Type B pancreatic cell (in vitro differentiated cells): ENCODE data around the gene RBM47. TPM values are rescaled to one million over a fixed set of nuclear protein-coding genes. Genes with fewer than 3 reads are reported as not detected.

Source experiments
- DNase-seq: peaks from one replicate; pipeline ENCODE4 v3.0.0; 2021; ENCODE audit warnings: mixed read lengths; ENCODE audit not compliant: unreplicated experiment; ENCODE audit errors: extremely low spot score
- H3K27ac Mint-ChIP-seq: 2 replicates; pipeline ENCODE4 v1.8.0; 2021; ENCODE audit warnings: mild to moderate bottlenecking, mixed read lengths
- H3K27me3 Mint-ChIP-seq: 2 replicates; pipeline ENCODE4 v1.8.0; 2021; ENCODE audit warnings: mixed read lengths
- H3K36me3 Mint-ChIP-seq: 2 replicates; pipeline ENCODE4 v1.8.0; 2021; ENCODE audit warnings: mixed read lengths
- H3K4me1 Mint-ChIP-seq: one replicate; pipeline ENCODE4 v1.8.0; 2021; ENCODE audit warnings: mixed read lengths; ENCODE audit not compliant: unreplicated experiment
- H3K4me3 Mint-ChIP-seq: 2 replicates; pipeline ENCODE4 v1.8.0; 2021; ENCODE audit warnings: mild to moderate bottlenecking, mixed read lengths
- H3K9me3 Mint-ChIP-seq: 2 replicates; pipeline ENCODE4 v1.8.0; 2021; ENCODE audit warnings: mixed read lengths
- total RNA-seq: library from RNA; stranded (reverse); gene quantifications from 2 replicates; pipeline ENCODE4 v1.2.1, GENCODE V29; 2021; ENCODE audit warnings: low replicate concordance
- TF ChIP-seq, protein P1 (sequence below): fragments of 200-600 bp; sonication (generic); conservative IDR thresholded peaks from 2 replicates; pipeline ENCODE4 v1.5.0; 2021; ENCODE audit warnings: antibody characterized with exemption, mild to moderate bottlenecking

RBM47 gene
- total RNA-seq, 1 donor from 2014 or later: 53.5 TPM

DNA sequence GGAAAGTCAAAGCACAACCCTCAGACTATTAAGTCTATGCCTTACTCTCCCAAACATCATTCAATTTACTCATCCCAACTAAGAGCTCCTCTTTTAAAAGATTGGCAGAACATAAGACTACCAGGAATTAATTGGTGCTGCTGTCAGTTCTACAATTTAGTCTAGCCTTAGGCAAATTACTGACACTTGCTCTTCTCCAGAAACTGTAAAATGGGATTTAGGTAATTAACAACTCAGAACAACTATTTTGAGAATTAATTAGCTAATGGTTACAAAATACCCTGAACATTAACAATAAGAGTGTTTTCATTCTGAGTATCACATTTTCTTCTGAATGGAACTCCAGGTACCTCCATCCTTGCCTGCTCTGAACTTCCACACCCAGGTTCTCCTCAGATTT lies 36.2 kb upstream of the RBM47 start:
- no peak for DNase-seq
- TF ChIP-seq, protein P1, sequence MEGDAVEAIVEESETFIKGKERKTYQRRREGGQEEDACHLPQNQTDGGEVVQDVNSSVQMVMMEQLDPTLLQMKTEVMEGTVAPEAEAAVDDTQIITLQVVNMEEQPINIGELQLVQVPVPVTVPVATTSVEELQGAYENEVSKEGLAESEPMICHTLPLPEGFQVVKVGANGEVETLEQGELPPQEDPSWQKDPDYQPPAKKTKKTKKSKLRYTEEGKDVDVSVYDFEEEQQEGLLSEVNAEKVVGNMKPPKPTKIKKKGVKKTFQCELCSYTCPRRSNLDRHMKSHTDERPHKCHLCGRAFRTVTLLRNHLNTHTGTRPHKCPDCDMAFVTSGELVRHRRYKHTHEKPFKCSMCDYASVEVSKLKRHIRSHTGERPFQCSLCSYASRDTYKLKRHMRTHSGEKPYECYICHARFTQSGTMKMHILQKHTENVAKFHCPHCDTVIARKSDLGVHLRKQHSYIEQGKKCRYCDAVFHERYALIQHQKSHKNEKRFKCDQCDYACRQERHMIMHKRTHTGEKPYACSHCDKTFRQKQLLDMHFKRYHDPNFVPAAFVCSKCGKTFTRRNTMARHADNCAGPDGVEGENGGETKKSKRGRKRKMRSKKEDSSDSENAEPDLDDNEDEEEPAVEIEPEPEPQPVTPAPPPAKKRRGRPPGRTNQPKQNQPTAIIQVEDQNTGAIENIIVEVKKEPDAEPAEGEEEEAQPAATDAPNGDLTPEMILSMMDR: no peak
- no peak overlapping the region for H3K27ac Mint-ChIP-seq
- H3K4me1 Mint-ChIP-seq: peaks cover 21% of the 10 kb centered on the region
- no peak overlapping the region for H3K4me3 Mint-ChIP-seq
- no peaks in the 10 kb centered on the region for H3K36me3 Mint-ChIP-seq
- H3K9me3 Mint-ChIP-seq: no peaks in the 10 kb centered on the region
- no peaks in the 10 kb centered on the region for H3K27me3 Mint-ChIP-seq

DNA sequence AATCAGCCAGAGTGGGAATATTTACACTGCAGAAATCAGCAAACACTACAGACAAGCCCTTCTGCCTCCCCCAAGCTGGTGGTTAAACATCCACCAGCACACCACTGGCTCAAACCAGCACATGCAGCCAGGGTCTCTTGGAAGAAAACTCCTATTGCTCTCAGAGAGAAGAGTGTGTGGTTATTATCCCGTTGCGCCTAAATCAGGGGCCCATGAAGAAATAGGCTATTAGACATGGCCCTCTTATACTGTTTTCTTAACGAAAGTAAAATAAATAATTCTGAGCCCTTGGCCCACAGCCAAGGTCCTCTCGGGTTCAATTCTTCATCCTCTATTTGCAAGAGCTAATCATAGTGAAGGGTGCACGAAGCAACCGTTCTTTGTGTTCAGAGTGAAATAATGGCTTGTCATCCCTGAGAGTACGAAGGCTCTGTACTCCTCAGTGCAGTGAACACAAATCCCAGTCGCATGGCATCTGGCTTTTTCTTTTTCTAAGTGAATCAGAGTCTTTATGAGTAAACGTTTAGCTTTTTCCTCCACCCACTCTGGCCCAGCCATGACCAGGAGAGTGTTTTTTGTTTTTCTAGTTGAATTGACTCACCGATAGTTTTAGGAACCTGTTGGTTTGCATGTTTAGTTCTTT lies 33.4 kb upstream of the RBM47 start:
- peak overlapping the region; percentile 94 for H3K27ac Mint-ChIP-seq
- TF ChIP-seq, protein P1: no peak
- no peaks in the 10 kb centered on the region for H3K27me3 Mint-ChIP-seq
- H3K9me3 Mint-ChIP-seq: no peaks in the 10 kb centered on the region
- DNase-seq: no peak
- peak overlapping the region; percentile 75 for H3K4me3 Mint-ChIP-seq
- H3K36me3 Mint-ChIP-seq: no peaks in the 10 kb centered on the region
- H3K4me1 Mint-ChIP-seq: peaks cover 12% of the 10 kb centered on the region

DNA sequence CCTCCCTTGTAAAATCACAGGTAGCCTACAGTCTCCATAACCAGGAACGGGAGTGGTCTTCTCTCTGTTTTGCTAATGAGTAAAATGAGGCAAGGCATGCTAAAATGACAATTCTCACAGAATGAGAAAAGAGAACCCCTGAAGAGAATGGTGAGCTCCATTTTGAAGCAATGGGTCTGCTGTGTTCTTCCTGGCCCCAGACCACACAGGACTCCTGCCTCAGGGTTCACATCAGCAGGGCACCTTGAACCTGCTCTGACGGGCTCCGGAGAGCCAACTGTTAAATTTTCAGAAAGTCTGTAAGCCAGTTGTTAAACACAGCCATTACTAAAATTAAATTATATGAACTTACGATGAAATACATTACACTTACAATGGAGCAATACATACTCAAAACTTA lies 32.1 kb upstream of the RBM47 start:
- no peaks in the 10 kb centered on the region for H3K36me3 Mint-ChIP-seq
- H3K27ac Mint-ChIP-seq: no peak overlapping the region
- peaks cover 11% of the 10 kb centered on the region for H3K4me1 Mint-ChIP-seq
- H3K4me3 Mint-ChIP-seq: no peak overlapping the region
- H3K9me3 Mint-ChIP-seq: no peaks in the 10 kb centered on the region
- no peak for DNase-seq
- H3K27me3 Mint-ChIP-seq: no peaks in the 10 kb centered on the region
- TF ChIP-seq, protein P1: no peak

DNA sequence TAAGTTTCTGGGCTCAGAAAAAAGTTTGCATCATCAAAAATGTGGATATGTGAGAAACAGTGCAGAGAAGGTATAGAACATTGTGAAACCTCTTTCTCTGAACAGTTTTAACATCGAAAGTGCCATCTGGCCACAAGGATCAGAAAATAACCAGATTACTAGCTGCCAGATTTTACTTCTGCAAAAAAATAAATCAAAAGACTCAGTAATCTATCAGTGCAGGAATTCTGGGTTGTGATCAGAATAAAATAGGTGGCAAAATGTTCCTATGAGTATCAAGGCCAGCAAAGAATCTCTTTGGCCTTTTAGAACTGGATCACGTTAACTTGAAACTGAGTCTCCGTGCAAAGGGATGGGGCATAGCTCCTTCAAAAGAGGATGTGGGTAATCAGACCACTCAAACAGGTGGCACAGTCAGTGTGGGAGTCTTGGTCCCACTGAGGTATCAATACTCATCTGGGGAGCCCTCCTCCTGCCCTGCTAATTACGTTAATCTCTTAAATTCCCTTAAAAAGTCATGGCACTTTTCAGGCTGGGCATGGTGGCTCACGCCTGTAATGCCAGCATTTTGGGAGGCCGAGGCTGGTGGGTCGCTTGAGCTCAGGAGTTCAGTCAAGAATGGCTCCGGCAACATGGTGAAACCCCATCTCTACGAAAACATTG lies 26.7 kb upstream of the RBM47 start:
- no peaks in the 10 kb centered on the region for H3K27me3 Mint-ChIP-seq
- H3K36me3 Mint-ChIP-seq: no peaks in the 10 kb centered on the region
- TF ChIP-seq, protein P1: no peak
- H3K27ac Mint-ChIP-seq: no peak overlapping the region
- no peak for DNase-seq
- peaks cover 8% of the 10 kb centered on the region for H3K4me1 Mint-ChIP-seq
- no peak overlapping the region for H3K4me3 Mint-ChIP-seq
- H3K9me3 Mint-ChIP-seq: peaks cover 3% of the 10 kb centered on the region

DNA sequence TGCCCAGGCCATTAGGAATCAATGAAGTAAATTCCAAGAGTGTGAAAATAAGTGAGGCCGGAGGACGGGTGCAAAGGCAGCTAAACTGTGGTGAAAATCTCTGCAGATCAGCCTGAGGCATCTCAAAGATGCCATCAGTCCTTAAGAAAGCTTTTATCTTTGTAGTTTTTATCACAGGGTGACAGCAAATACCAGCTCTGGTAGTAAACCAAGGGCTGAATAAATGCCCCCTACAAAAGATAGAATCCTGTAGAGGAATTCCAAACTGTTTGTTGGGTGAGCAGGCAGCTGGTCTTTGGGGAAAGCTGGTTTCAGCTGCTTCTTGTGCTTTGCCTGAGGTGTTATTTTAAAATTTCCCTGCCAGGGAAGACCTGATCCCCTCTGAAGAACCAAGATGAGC lies 21.6 kb upstream of the RBM47 start:
- TF ChIP-seq, protein P1: no peak
- Mint-ChIP-seq H3K27me3 (no peaks in the 10 kb centered on the region), H3K27ac (peak overlapping the region; percentile 59), H3K4me3 (peak overlapping the region; percentile 21), H3K9me3 (peaks cover 4% of the 10 kb centered on the region), H3K36me3 (no peaks in the 10 kb centered on the region), H3K4me1 (peaks cover 14% of the 10 kb centered on the region)
- no peak for DNase-seq
